GM18517 (cell line): ENCODE measurements around the gene PPM1E.
"Not testable (repeated sequence)": the region's sequence is repeated elsewhere in the genome, so short reads cannot be mapped to it uniquely, and the experiment has no call there.

Experiments
- ATAC-seq: cut with Tn5 transposase; IDR thresholded peaks from one replicate; pipeline ENCODE4 v1.9.1; 2021; ENCODE audit warnings: mild to moderate bottlenecking, moderate library complexity; ENCODE audit not compliant: unreplicated experiment

PPM1E gene

GRCh38 chr17:58778482-58778881 lies 22.8 kb downstream of the PPM1E start:
- not testable (repeated sequence) for ATAC-seq

- ATAC-seq: no peak
These were observed 23.8 kb downstream of the PPM1E start for GRCh38 chr17:58779446-58779845.

- no peak for ATAC-seq
These were observed 27.7 kb downstream of the PPM1E start for GRCh38 chr17:58783380-58783779.

GRCh38 chr17:58785097-58785496 lies 29.4 kb downstream of the PPM1E start:
- ATAC-seq: no peak

DNA sequence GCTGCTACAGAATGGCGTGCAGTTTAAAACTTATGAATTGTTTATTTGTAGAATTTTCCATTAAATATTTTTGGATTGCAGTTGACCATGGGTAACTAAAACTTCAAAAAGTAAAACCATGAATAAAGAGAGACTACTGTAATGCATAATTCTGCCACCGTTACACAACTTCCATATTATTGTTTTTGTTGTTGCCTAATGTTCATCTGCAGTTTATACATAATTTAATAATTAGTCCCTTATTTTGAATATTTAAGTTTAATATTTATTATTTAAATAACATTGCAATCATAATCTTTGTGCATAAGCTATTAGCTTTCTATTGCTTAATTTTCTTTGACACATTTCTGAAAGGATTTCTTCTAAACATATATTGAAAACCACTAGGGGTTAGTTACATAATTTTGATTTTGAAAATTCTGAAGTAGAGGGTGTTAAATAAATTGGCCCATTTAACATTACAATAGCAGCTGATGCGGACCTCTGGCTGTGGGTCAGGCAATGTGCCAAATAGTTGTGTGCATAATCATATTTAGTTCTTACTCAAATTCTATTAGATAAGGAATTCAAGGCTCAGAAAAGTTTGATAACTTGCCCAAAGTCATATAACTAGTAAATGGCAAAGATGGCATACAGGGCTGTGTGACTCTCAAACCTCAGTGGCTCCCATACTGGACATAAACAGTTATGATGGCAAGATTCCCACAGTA lies 31.1 kb downstream of the PPM1E start:
- ATAC-seq: no peak

DNA sequence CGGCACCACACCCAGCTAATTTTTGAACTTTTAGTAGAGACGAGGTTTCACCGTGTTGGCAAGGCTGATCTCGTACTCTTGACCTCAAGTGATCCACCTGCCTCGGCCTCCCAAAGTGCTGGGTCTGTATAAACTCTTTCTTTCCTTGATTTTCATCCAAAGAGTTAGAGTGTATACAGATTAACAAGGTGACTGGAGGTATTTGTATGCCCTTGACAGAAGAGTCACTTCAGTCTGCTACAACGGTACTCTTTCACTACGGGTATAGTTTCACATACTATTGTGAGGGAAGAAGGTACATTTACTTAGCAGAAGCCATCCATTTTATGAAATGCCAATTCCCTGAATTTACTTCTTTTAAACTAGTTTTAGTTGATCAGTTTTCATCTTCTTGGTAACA lies 32.5 kb downstream of the PPM1E start:
- ATAC-seq: no peak

- no peak for ATAC-seq
These were observed 33.5 kb downstream of the PPM1E start for GRCh38 chr17:58789160-58789559.

DNA sequence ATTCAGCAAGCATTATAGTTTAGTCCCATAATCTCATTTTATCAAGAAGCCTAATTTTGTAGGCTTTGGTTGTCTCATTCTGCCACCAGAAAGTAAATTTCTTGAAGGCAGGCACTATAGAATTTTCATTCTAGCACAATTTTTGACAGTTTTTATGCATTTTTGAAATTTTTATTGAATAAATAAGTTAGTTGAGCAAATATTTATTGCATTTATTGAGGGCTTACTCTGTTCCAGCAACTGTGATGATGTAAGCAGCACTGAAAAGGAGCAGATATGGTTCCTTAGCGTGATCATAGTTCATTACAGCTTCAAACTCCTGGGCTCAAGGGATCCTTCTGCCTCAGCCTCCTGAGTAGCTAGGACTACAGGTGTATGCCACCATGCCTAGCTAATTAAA lies 34.2 kb downstream of the PPM1E start:
- no peak for ATAC-seq

DNA sequence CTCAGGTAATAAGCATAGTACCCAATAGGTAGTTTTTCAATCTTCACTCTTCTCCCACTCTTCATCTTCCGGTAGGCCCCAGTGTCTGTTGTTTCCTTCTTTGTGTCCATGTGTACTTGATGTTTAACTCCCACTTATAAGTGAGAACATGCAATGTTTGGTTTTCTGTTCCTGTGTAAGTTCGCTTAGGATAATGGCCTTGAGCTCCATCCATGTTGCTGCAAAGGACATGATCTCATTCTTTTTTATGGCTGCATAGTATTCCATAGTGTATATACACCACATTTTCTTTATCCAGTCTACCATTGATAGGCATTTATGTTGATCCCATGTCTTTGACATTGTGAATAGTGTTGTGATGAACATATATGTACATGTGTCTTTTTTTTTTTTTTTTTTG lies 38.9 kb downstream of the PPM1E start:
- ATAC-seq: not testable (repeated sequence)

GRCh38 chr17:58802188-58802587 lies 46.5 kb downstream of the PPM1E start:
- ATAC-seq: no peak

GRCh38 chr17:58806046-58806445 lies 50.4 kb downstream of the PPM1E start:
- ATAC-seq: no peak

DNA sequence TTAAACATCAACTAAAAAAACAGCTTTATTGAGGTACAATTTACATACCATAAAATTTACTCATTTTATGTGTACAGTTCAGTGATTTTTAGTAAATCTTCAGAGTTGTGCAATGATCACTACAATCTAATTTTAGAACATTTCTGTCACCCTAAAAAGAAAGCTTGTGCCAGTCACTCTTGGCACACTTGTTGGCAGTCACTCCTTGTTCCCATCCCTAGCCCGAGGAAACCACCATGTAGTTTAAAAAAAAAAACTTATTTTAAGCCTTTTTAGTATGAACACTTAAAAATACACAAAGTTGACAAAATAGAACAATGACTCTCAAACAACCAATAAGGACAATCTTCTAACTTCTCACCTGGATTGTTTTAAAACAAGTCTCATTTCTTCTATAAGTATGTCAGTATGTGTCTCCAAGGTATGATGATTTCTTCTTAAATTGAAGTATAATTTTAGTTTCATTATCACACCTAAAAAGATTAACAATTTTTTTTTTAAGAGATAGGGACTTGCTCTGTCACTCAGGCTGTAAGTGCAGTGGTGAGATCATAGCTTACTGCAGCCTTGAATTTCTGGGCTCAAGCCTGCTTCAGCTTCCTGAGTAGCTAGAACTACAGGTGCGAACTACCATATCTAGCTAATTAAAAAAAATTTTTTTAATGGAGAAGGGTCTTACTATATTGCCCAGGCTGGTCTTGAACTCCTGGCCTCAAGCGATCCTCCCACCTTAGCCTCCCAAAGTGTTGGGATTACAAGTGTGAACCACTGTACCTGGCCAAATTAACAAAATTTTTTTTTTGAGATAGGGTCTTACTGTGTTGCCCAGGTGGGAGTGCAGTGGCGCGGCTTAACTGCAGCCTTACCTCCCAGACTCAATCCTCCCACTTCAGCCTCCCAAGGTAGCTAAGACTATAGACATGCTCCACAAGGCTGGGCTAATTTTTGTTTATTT lies 53.2 kb downstream of the PPM1E start:
- no peak for ATAC-seq

GRCh38 chr17:58809564-58809936 lies 53.9 kb downstream of the PPM1E start:
- no peak for ATAC-seq

DNA sequence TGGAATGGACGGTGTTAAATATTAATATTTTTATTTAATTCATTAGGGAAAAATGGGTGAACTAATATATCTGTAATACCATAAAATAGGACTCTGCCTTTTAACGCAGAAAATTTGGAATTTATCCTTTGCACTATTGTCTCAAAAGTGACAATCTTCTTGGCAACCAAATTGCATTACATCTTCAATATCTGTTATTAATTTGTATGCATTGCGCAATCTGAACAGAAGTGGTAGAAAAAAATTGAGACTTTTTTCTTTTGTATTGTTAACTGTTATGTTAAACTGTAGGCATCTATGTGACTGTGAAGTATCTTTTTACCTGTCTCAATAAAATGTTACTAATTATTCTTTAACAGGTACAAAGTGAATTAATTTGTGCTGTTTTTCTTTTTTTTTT lies 55.6 kb downstream of the PPM1E start:
- ATAC-seq: no peak

DNA sequence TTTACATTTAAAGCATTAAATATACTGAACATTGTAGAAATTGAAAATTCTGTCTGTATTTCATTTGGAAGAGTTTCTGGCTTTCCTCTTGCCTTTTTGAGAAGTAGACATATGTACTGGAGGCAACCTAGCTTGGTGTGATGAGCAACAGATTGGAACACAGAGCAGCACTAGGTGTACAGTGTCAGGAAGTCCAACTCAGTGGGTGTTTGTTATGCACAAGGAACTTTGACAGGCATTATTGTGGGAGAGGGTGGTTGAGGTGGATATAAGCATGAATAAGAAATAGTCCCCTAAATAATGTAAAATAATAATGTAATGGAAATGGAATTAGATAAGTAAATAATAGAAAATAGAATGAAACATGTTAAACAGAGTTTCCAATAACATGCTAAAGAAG lies 58.1 kb downstream of the PPM1E start:
- ATAC-seq: no peak

DNA sequence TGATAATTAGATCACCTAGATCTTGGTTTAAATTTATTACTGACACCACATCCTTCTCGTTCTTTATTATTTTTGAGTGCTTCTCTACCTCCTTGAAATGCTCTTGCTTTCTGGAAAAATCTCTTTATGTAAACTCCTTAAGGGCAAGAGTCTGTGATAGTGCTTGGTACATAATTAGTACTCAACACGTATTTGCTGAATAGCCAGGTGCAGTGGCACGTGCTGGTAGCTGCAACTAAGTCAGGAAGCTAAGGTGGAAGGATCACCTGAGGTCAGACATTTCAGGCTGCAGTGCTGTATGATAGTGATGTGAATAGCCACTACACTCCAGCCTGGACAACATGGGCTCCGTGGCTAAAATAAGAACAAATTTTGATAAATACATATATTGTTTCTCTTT lies 63.0 kb downstream of the PPM1E start:
- no peak for ATAC-seq

DNA sequence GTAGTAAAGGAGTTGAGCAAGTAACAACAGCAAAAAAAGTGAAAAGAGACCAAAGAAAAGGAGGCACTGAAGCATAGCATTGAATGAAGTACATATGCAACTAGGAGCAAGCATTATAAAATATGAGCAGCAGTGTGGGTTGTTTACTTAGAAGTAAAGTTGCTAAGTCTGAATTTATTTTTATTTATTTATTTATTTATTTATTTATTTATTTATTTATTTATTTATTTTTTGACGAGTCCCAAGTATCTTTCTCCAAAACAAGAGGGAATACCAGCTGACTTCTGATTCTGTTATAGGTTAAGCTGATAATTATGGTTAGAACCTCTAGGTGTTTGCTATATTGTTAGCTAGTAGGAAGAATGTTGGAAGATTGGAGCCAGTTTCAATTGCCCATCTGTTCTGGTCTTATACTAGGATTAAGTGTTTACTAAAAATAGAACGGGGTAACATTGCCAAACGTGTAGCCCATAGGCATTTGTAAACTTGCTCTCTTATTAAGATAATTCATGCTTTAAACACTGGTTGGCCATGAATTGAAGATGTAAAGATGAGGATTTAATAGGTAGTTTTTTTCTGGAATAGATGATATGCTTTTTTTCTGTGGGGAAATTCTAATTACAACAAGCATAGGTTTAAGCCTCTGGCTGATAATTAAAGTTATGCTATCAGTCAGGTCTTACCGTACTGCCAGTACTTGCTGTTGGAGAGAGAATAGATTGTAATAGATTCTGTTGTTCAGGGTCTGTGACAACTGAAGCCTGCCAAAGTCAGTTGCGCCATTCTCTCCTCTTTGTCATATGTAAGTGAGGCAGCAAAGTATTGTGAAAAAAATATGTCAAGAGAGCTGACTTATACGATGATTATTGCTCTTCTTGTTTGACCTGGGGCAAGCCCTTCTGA lies 66.7 kb downstream of the PPM1E start:
- no peak for ATAC-seq

DNA sequence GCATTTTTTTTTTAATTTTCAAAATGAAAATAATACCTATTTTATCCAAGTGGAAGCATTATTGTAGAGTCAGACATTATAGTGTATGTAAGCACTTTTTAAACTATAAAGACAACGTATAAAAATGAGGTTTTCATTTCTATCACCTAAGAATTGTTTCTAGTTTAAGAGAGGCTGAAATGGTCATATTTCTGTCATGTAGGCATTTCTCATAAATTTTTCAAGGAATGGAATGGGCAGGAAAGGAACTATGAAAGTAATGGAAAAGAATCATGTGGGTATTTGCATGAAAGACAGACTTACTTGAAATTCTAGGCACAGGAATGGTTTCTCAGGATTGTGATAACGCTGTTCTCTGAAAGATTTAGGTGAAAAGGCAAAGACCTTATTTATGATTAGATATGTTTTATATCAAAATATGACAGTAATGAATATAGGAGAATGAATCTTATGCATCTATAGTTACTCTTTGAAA lies 67.4 kb downstream of the PPM1E start:
- ATAC-seq: no peak

DNA sequence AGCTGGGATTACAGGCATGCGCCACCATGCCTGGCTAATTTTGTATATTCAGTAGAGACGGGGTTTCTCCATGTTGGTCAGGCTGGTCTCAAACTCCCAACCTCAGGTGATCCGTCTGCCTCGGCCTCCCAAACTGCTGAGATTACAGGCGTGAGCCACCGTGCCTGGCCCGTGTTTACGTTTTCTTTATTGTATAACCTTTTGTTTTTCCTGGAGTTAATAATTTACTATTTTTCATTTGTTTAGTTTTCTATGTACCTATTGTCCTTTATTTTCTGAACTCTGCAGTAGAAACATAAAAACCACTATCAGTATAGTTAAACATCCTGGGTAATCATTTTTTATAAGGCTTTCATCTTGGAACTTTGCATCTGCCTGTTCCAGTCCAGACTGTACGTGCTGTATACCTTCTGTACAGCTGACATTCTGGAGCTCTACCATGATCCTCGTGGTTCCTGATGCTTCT lies 73.6 kb downstream of the PPM1E start:
- no peak for ATAC-seq

- no peak for ATAC-seq
These were observed 76.1 kb downstream of the PPM1E start for GRCh38 chr17:58831780-58832179.

DNA sequence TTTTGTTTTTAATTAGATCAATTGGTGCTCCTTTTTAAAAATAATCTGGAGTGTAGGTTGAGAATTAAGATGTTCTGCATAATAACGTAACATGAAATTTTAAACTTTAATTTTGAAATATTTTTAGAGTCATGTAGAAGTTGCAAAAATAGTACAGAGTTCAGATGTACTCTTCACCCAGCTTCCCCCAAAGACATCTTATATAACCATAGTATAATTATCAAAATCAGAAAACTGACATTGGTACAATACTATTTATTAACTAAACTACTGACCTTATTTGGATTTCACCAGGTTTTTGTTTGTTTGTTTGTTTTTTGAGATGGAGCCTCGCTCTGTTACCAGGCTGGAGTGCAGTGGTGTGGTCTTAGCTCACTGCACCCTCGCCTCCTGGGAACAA lies 76.9 kb downstream of the PPM1E start:
- no peak for ATAC-seq
